ENCODE data around the gene NKD1.
"Not testable (repeated sequence)": the region's sequence is repeated elsewhere in the genome, so short reads cannot be mapped to it uniquely, and the experiment has no call there.

NKD1 gene

GRCh38 chr16:50548125-50548908 is at the start of gene NKD1:
TSS of gene NKD1 (plus strand) at chr16:50548396. CDS start at chr16:50548554, 158 bp downstream.
- TF ChIP-seq ZNF274 (IDR thresholded peaks at IDR 0.05; ENCODE audit: low read depth, low read length), result no peak
- H3K4me3 ChIP-seq (ENCODE audit: low read length), result peak within 1 kb of the TSS; percentile 82

GRCh38 chr16:50498431-50499155 is 49.6 kb upstream of the NKD1 start:
- no peak overlapping the region for H3K4me3 ChIP-seq (ENCODE audit: low read length)
- TF ChIP-seq ZNF274 (IDR thresholded peaks at IDR 0.05; ENCODE audit: low read depth, low read length), result no peak

- no peak for TF ChIP-seq ZNF274 (IDR thresholded peaks at IDR 0.05; ENCODE audit: low read depth, low read length)
- no peak overlapping the region for H3K4me3 ChIP-seq (ENCODE audit: low read length)
These were observed 48.9 kb upstream of the NKD1 start for GRCh38 chr16:50499254-50499653.

- no peak overlapping the region for H3K4me3 ChIP-seq (ENCODE audit: low read length)
- no peak for TF ChIP-seq ZNF274 (IDR thresholded peaks at IDR 0.05; ENCODE audit: low read depth, low read length)
These were observed 47.9 kb upstream of the NKD1 start for GRCh38 chr16:50500171-50500874.

- no peak for TF ChIP-seq ZNF274 (IDR thresholded peaks at IDR 0.05; ENCODE audit: low read depth, low read length)
- H3K4me3 ChIP-seq (ENCODE audit: low read length), result no peak overlapping the region
These were observed 46.9 kb upstream of the NKD1 start for GRCh38 chr16:50501251-50501650.

GRCh38 chr16:50501986-50502615 is 46.1 kb upstream of the NKD1 start:
- no peak overlapping the region for H3K4me3 ChIP-seq (ENCODE audit: low read length)
- TF ChIP-seq ZNF274 (IDR thresholded peaks at IDR 0.05; ENCODE audit: low read depth, low read length), result no peak

GRCh38 chr16:50502616-50503011 is 45.6 kb upstream of the NKD1 start:
- no peak overlapping the region for H3K4me3 ChIP-seq (ENCODE audit: low read length)
- no peak for TF ChIP-seq ZNF274 (IDR thresholded peaks at IDR 0.05; ENCODE audit: low read depth, low read length)

- H3K4me3 ChIP-seq (ENCODE audit: low read length), result not testable (repeated sequence)
These were observed 44.2 kb upstream of the NKD1 start for GRCh38 chr16:50503868-50504531.

- no peak overlapping the region for H3K4me3 ChIP-seq (ENCODE audit: low read length)
- no peak for TF ChIP-seq ZNF274 (IDR thresholded peaks at IDR 0.05; ENCODE audit: low read depth, low read length)
These were observed 43.1 kb upstream of the NKD1 start for GRCh38 chr16:50505115-50505514.

GRCh38 chr16:50505714-50506542 is 42.3 kb upstream of the NKD1 start:
- no peak overlapping the region for H3K4me3 ChIP-seq (ENCODE audit: low read length)
- TF ChIP-seq ZNF274 (IDR thresholded peaks at IDR 0.05; ENCODE audit: low read depth, low read length), result no peak

GRCh38 chr16:50506543-50506937 is 41.7 kb upstream of the NKD1 start:
- H3K4me3 ChIP-seq (ENCODE audit: low read length), result no peak overlapping the region
- TF ChIP-seq ZNF274 (IDR thresholded peaks at IDR 0.05; ENCODE audit: low read depth, low read length), result no peak

- no peak for TF ChIP-seq ZNF274 (IDR thresholded peaks at IDR 0.05; ENCODE audit: low read depth, low read length)
- H3K4me3 ChIP-seq (ENCODE audit: low read length), result no peak overlapping the region
These were observed 40.8 kb upstream of the NKD1 start for GRCh38 chr16:50507397-50507796.

Measured in GM08714 (cell line).